NCI-H146 treated with DMSO at 0.1 percent for 48 hours (cell line): Measurements from ENCODE around the gene CPLX4.
A peak's percentile ranks its signal among the peaks of the same experiment; 100 is the strongest.
"Not testable (repeated sequence)": the region's sequence is repeated elsewhere in the genome, so short reads cannot be mapped to it uniquely, and the experiment has no call there.

Experiments used
- DNase-seq: peaks from one replicate; lab custom pipeline; 2025; ENCODE audit not compliant: unreplicated experiment; lab: John Stamatoyannopoulos, UW

The CPLX4 gene

DNA sequence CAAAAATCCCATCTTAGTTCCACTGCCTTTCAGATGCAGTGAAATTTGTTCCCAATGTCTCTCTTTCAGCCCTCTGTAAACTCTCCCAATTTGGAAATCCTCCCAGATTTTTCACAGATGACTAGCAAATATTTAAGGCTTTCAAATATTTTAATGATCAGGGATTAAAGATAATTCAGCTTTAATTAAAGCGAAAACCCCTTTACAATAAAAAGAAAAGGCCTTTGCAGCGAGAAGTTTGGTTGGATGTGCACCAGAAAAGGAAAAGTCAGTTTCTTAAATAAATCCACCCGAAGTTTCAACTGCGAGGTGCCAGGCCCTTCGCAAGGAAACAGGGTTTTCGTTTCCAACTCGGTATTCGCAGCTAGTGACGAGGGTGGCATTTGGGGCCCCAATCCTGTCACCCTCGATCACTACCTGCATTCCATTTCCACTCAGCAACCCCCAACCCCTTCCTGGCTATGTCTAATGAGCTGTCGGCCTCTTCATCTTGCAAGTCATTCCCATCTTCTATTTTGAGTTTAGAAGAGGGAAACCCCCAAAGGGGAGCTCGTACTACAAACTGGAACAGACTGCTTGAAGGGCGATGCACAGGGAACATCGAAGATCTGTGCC is 46.7 kb downstream of the CPLX4 start:
- no peak for DNase-seq

DNA sequence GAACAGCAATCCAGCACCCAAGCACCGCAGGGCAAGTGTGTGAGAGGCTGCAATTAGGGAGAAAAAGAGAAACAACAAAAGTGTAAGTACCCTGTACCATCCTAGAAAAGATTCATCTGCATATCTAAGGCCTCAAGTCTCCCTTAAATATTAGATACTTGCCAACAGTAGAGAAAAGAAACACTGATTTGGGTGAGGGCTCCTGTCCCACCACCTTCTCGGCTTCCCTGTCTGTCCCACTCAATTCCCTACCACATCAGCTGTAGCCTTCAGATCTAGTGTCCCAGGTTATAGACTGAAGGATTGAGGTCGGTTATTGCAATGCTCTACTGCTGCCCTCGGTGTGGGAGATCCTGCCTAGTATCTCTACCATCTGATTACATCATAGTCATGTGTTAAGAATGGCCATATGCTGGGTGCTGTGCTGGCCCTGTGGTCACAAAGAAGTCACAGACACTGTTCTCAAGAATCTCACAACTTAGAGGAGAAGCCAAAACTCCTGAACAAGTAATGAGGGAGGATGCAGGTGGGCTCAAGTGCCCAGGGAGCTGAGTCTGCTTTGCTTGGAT is 47.7 kb downstream of the CPLX4 start:
- no peak for DNase-seq

DNA sequence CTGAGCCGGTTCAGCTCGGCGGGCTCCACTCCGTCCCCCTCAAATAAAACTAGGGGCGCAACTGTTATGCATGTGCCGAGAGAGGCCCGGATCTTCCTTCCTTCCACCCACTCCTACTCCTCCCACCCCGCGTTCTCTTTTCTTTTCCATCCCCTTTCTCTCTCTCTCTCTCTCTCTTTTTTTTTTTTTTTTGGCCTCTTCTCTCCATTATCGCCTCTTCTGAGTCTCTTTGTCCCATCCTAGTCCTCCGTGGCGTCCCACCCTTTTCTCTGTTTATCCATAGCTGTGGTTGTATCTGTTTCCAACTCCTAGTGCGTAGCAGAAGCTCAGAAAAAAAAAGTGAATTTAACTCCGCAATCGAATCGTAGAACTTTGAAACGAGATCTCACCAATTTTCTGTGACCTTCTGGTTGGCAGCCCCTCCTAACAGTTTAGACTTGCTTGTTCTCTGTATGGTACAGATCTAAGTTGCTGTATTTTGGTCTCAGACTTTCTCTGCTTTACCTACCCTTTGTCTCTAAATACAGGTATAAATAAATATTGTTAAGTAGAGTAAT is 48.8 kb downstream of the CPLX4 start:
- no peak for DNase-seq

DNA sequence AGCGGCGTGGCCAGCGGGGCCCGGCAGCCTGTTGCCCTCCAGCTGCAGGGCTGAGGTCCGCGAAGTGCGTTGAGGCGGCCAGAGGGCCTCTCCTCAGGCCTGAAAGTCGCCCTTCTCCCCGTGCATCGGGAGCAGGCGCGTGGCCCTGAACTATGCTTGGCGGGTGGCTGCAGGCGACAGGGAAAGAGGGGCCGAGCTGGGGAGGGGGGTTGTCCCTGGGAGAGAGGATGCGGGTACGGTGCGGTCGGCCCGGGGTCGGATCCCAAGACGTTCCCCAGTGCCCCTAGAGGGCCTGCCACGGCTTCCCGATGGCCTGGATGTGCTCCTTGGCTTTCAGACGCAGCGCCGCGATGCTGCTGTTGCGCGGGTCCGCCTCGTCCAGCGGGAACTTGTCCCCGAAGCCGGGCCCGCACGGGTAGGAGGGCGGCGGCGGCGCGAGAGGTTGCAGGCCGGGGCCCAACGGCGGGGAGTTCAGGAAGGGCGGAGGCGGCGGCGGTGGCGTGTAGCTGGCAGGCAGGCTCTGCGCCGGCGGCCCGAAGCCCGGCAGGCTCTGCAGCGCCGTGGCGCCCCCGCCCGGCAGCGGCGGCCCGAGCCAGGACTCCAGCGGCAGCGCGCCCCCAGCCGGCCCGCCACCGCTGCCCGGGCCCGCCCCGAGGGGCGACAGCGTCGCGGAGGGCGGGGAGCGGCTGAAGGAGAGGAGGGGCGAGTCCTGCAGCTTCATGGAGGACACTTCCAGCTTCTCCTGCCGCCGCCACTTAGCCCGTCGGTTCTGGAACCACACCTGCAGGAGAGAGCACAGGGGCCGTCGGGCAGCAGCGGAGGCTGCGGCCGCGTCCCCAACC is 49.5 kb downstream of the CPLX4 start:
- peak; percentile 76 for DNase-seq

DNA sequence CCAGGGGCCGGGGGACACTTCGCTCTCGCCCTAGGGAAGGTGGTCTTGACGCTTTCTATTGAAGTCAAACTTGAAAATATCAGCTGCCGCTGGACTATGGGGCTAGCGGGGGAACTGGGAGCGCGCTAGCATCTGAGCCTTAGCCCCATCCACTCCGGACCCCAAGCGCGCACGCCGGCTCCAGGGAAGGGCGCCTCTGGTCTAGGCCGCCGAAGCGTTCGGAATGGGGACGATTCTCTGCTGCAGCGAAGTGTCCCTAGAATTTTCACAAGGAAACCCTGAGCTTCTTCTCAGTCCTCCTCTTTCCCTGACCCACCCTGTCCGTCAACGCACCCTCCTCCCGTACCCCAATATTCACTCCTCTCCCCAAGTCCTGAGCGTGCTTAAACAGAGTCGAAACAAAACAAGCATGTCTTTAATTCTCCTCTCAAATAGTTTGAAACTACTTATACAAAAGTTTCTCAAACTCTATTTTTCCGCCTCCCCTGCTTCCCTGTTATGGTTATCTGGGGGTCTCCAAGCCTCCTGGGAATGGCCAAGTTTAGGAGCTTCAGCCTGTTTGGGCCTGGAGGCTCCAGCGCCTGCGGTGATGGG is 50.2 kb downstream of the CPLX4 start:
- DNase-seq: no peak

DNA sequence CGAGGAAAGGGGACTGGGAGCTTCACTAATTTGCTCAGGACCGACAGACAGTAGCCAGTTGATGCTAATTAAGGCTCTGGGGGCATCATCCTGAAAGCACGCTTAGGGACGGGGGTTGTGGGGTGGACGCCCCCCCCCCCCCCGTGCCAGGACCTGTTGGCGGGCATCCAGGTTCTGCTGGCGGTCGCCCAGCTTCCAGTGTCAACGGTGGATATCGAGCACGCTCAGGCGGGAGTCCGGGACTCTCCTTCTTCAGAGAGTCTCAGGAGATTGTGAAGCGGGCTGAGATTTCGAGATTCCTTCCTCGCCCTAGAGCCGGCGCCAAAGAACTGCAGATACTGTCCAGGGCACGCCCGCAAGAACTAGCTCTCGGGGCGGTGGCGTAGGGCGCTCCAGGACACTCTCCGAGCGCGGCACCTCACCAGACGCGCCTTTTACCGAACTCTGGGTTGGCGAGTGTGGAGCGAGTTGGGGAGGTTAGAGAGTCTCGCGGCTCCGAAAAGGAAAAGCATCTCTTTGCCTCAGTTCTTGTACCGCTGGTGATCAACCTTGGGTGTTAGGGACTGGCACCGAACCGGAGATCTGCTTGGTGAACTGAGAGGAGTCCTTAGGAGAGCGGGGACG is 50.8 kb downstream of the CPLX4 start:
- no peak for DNase-seq

DNA sequence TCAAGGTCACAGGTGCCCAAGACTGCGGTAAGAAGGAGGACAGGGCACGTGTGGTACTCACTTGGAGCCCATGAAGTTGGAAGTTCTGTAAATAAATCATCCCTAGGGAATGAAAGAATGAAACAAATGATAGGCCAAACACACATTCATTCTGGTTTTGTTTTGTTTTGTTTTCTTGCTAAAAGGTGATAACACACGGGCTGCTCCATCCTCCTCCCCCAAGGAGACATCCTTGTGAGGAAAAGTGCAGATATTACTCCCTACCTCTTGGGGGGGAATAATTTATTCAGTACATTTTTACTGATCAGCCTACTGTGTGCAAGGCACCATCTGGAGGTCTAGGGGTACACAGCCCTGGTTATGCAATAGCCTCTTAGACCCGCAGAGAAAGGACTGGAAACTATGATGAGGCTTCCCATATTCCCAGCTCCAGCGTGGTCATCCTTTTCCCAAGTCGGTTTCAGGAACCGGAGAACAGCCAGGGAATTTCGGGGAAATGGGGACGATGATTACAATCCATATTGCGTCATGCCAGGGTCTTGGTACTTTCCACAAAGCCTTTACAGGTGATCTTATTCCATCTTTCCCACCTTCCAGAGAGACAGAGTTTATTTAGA is 51.5 kb downstream of the CPLX4 start:
- DNase-seq: no peak

DNA sequence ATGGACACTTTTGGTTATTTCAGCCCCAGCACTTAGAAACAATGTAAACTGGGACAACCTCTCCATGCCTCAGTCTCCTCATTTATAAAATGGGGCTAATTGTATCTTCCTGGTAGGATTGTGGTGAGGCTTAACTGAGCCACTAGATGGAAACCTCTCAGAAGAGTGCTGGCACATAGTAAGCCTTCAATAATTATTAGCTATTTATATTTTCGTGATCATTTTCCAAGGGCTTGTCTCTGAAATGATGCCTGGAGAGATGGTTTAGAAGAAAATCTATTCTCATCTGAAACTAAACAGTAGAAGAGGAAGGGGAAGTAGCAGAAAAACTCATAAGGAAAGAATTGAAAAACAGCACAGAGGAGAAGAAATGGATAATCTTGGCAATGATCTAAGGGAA is 52.0 kb downstream of the CPLX4 start:
- no peak for DNase-seq

DNA sequence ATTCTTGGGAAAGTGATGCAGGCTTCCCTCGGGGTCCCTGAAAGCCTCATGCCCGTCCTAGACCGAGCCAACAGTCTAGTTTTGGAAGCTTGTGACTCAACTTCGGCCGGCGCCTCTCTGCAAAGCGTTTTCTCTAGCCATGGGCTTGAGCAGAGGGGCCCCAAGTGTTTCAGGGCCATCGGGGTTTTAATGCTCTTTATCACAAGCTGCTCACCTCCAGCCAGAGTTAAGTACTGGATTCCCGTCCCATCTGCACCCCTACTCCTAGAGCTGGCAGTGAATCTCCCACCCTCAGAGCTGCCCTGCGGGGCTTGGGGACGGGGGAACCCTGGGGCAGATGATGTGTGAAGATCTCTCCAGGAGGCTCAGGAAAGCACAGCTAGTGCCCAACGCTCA is 52.5 kb downstream of the CPLX4 start:
- DNase-seq: no peak

DNA sequence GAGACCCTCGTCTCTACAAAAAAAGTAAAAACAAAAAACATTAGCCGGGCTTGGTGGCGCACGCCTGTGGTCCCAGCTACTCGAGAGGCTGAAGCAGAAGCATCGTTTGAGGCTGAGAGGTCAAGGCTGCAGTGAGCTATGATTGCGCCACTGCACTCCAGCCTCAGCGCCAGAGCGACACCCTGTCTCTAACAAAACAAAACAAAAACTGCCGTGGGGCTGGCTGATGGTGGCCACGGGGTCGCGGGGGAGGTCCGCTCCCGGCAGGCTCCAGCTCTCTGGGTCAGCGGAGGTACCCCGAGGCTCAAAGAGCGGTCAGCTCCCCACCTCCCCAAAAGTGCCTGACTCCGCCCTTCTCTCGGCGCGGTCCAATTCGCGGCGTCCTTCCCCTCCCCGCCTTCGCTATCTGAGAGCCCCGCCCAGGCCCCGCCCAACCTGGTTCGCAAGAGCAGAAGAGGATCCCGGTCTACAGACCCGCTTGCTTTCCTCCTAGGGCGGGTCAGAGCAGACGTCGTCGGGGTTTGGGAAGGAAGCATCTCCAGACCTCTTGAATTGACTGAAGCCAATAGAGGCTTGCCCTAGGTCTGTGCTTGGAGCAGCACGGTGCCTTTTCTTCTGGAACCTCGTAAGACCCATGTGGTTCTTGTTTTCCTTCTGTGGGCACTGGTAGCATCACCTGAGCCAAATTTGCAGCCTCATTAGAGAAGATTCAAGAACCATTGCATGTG is 53.0 kb downstream of the CPLX4 start:
- peak; percentile 56 for DNase-seq

DNA sequence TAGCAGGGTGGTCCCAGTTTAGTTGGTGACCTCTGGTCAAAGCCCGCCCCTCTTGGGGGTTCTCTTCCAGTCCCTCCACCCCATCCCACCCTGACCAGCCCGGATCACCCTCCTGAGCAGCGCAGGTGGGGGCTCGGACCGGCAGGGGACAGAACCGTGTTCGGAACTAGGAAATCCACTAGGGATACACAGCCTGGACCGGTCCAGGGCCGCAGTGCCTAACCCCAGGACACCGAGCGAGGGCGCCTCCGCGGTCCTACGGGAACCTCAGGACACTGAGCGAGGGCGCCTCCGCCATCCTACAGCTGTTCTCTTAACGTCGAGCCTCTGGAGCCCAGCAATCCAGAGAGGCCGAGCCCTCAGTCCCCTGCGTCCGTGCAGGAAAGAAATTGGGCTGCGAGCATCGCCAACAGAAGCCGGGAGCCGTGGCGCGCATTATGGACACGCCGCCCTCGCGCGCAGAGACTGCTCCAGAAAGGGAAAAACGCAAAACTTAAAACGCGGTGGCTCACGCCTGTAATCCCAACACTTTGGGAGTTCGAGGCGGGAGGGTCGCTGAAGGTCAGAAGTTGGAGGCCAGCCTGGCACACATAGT is 53.7 kb downstream of the CPLX4 start:
- DNase-seq: no peak

DNA sequence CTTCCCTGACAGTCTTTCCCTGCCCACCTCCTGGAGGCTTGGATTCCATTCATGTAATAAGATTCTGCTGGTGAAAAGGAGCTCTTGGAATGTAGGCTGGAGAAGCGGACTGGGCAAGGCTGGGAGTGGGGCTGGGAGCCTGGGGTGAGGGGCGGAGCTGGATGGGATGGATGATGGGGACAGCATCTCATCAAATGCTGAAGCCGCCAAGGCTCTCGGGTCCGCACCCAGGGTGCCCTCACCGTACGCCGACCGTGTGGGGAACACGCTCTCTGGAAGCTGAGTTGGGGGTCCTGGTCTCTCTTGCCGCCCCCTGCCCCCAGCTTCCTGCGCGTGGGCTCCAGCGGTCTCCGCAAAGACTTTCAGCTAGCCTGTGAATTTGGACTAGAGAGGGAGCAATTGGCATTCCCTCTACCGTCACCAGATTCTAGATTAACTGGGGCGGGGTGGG is 54.3 kb downstream of the CPLX4 start:
- DNase-seq: no peak

DNA sequence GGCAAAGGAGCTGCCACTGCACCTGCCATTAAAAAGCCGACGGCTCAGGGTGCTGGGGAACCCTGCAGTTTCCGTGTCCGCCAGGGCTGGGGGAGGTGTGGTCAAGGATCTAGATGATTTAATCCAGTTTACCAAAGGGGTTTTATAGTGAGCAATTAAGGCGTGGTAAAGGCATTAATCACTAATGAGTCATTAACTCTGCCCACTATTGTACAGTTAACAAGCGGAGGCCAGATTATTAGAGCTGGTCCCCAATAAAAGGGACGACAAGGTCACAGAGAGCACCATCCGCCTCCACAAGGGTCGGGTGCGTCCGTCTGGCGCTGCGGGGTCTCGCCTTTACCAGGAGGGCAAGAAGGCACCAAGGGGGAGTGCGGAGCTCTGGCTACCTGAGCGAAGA is 54.8 kb downstream of the CPLX4 start:
- DNase-seq: no peak

DNA sequence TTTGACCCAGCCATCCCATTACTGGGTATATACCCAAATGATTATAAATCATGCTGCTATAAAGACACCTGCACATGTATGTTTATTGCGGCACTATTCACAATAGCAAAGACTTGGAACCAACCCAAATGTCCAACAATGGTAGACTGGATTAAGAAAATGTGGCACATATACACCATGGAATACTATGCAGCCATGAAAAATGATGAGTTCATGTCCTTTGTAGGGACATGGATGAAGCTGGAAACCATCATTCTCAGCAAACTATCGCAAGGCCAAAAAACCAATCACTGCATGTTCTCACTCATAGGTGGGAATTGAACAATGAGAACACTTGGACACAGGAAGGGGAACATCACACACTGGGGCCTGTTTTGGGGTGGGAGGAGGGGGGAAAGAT is 56.2 kb downstream of the CPLX4 start:
- not testable (repeated sequence) for DNase-seq

DNA sequence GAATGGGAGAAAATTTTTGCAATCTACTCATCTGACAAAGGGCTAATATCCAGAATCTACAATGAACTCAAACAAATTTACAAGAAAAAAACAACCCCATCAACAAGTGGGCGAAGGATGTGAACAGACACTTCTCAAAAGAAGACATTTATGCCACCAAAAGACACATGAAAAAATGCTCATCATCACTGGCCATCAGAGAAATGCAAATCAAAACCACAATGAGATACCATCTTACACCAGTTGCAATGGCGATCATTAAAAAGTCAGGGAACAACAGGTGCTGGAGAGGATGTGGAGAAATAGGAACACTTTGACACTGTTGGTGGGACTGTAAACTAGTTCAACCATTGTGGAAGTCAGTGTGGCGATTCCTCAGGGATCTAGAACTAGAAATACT is 56.6 kb downstream of the CPLX4 start:
- DNase-seq: not testable (repeated sequence)

DNA sequence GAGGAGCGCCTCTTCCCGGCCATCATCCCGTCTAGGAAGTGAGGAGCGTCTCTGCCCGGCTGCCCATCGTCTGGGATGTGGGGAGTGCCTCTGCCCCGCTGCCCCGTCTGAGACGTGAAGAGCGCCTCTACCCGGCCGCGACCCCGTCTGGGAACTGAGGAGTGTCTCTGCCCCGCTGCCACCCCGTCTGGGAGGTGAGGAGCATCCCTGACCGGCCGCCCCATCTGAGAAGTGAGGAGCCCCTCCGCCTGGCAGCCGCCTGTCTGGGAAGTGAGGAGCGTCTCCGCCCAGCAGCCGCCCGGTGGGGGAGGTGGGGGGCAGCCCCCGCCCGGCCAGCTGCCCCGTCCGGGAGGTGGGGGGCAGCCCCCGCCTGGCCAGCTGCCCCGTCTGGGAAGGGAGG is 63.0 kb downstream of the CPLX4 start:
- DNase-seq: not testable (repeated sequence)

DNA sequence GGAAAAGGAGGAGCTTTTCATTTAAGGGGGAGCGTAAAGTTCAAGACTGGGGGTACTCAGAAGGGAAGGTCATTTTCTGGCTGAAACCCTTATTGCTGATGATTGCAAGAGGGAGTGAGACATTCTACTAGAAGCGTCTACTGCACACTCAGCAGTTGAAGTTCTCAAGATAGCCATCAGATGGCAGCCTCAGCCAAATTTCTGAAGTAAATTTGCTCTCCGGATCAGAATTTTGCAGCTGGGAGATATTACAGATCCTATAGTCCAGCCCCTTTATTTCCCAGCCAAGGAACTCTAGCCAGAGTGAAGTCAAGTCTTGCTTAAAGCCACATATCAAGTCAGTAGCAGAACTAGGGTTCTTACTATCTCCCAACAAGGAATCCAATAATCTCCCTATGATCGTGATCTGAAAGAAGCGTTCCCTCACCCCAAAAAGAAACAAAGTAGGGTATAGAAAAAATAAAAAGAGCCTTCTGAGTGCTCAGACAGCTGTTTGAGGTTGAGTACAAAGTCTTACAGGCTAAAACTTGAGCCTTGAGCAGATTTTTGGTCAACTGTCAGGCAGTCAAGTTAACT is 69.2 kb downstream of the CPLX4 start:
- DNase-seq: peak; percentile 91

DNA sequence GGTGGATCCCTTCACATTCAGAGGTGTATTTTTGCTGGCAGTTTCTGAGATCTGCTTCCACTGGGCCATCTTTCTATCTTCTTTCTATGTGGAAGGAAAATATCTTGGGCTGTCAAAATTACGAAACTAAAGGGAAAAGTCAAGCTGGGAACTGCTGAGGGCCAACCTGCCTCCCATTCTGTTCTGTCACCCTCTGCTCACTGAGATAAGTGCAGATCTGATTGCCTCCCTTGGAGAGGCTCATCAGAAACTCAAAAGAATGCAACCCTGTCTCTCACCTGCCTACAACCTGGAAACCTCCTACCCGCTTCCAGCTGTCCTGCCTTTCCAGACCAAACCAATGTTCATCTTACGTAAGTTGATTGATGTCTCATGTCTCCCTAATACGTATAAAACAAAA is 71.7 kb downstream of the CPLX4 start:
- DNase-seq: no peak
